HS-27A (cell line): ENCODE measurements around the gene VEGFA.

Source experiments
- DNase-seq: peaks from one replicate; pipeline ENCODE4 v3.0.0-alpha.2; 2012; ENCODE audit warnings: low read depth, missing footprints

Gene VEGFA

DNA sequence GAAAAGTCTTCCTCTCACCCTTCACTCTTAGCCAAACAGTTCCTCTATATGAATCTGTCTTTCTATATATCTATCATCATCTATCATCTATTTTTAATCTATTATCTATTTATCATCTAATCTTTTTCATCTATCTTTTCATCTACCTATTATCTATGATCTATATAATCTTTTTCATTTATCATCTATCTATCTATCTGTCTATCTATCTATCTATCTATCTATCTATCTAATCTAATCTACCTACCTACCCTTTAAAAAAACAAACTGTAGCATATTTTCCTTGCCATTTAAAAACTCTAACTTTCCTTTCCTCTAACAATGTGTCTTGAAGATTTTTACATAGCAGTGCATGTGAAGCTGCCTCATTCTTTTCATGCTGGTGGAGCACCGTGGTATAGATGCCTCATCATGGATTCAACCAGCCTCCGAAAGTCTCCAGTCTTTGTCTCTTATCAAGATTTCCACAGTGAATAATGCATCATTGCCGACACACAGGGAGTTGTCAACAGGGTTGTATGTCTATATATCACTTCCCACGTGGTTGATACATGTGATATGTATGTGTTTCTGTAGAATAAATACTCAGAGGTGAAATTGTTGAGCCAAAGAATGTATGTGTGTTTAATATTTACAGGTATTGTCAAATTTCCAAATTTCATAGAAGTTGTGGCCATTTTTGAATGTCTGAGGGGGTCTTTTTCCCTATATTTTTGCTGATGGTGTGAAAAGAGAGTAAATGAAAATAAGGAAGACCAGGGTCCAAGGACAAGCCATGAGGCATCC is 51.3 kb downstream of the VEGFA start:
- no peak for DNase-seq

- no peak for DNase-seq
Measured at GRCh38 chr6:43823390-43823789, 53.4 kb downstream of the VEGFA start.

- no peak for DNase-seq
Measured at GRCh38 chr6:43823879-43824702, 54.1 kb downstream of the VEGFA start.

DNA sequence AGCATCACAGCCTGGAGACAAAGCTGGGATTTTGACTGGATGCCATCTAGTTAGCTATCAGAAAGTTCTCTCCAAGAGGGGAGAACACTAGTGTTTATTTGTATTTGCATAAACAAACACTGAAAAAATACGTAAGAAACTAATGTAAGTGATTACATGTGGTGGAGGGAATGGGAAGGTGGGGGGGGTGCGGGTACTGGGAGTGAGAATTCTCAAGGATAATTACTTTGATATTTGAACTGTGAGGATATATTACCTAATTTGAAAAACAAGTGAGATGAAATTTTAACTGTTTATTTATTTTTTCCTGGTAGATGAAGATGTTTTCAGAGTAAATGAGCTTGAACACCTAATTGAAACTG is 54.7 kb downstream of the VEGFA start:
- no peak for DNase-seq

DNA sequence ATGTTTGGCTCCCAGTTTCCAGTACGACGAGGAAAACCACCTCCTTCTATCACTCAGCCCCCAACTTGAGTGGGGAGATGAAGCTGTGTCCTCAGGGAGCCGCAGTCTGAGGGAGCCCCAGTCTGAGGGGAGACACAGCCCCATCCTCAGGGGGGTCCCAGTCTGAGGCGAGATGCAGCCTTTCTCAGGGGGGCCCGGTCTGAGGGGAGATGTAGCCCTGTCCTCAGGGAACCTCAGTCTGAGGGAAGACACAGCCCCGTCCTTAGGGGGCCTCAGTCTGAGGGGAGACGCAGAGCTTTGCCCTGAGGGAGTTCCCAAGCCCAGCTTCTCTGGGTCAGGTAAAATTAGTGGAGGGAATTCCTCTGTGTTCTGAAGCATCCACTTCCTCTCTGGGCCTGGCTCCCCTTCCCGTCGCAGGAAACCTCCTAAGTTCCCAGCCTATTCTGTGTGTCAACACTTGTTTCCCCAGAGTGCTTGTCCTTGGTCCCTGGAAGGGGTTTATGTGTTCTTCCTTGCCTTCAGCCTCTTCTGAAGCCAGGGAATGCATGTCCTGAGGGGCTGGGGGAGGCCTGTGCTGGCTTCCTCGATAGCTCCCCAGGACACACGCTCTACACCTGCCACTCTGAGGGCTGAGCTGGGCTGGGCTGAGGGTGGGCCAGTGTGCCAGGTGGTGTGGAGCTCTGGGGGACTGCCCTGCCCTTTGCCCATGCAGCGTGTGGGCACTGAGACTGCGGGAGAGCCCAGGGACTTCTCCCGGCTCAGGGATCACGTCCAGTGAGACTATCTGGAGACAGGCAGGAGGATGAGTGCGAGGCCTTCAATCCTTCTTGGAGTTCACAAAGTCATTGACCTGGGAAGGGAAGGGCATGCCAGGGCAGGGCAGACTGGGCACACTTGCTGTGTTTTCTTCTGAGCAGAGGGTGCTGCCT is 55.4 kb downstream of the VEGFA start:
- DNase-seq: no peak

- no peak for DNase-seq
Measured at GRCh38 chr6:43826730-43827129, 56.7 kb downstream of the VEGFA start.

DNA sequence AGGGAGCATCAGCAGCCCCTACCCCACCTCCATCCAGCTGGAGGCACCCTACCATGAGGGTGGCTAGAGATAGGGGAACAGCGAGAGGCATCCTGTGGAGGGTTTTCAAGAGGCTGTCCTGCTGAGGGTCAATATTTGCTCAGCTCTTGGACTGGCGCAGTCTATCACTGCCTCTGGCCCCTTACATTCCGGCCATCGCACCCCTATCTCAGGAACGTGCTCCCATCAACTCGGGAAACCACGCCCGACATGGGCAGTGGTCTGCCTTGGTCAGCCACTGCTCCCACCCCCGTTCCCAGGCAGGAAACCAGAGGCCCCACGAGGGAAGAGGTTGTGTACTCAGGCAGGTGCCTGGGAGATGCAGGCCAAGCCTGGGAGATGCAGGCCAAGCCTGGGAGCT is 57.9 kb downstream of the VEGFA start:
- DNase-seq: no peak

DNA sequence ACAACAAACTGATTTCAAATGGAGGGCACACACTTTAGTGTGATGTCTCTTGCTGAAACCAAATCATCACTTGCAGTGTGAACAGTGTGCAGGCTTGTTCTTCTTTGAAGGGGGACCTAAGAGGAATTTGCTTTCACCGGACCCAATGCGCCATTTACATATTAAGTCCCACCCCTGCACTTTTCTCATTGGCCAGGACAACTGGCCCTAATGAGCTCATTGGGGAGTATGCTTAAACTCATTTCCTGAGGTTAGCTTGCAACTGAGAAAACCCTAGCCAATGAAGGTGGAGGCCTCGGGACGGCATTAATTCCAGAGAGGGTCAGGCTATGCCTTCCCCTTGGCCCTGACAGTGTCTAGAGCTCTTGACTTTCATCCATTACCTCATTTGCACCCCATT is 58.7 kb downstream of the VEGFA start:
- DNase-seq: no peak

DNA sequence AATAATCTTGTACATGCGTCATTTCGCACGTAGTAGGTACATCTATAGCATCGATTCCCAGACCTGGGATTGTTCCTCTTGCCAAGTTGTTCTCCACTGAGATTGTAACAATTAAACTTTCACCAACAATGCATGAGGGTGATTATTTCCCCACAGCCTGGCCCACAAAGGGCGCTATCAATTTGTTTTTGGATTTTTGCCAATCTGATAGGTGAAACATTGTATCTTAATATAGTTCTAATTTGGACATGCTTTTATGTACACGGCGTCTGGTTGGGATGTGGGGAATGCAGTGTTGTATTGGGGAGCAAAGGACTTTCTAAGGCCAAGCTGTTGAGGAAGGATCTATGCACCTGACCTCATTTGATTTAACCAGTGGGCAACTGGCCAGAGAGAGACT is 59.5 kb downstream of the VEGFA start:
- no peak for DNase-seq

DNA sequence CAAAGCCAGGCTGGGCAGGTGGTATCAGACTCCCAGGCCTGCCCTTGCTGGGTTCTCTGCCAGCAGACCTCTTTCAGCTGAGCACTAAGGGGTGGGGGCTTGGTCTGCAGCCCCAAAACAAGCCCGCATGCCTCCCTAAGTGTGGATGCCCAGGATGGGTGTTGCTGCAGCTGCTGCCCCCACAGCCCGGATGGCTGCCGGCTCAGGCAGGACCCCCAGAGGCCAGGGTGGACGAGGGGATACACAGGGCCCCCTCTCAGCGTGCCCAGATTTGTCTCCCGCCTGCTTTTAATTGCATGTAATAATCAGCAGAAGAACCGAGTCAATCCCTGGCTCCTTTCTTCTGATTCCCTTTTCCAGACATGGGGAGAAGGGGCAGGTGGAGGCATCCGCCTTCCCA is 60.8 kb downstream of the VEGFA start:
- DNase-seq: no peak

DNA sequence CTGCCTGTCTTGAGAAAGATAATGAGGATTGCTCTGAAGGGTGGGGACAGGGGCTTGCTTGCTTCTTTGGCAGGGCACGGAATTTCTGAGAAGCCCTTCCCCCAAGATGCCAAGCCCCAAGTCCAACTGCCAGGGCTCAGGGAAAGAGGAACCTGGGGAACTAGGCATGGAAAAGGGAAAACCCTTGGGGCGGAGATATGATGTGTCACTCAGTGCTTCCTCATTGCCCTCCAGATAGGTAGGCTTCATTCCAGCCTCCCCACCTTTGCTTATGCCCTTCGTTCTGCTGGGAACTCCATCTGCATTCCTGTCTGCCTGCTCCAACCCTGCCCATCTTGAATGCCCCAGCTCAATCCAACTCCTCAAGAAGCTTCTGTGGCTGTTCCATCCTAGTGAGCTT is 61.2 kb downstream of the VEGFA start:
- no peak for DNase-seq

DNA sequence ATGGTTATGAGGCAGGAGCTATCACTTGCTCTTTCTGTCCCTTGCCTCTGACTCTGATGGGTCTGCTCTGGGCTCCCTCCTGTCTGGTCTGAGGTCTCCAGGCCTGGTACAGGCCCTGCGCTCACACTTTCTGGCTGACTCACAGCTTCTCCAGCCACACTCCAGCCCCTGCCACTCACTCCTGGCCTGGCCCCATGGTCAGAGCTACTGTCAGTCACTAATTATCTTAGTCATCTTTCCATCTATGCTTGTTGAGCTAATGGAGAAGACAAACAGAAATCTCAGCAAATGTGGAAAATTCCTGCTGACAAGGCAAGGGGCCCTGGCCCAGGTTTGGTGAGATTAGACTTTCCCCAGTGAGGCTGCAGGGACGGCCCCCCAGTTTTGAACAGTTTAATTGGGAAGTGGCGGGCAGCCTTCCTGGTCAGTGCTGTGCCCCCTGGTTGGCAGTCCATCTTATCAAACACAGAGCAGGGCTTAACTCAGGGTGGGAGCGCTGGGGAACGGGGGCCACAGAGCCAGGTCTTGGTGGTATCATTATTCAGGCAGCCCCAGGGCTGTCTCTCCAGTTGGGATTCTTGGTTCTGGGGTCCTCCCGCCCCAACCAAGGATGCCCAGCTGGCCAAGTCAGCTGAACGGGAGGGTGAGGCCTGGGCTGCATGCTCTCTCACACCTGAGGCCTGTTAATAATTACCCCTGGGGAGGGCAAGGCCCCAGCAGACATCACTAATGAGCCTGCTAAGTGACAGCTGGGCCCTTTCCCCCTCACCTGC is 63.4 kb downstream of the VEGFA start:
- no peak for DNase-seq

DNA sequence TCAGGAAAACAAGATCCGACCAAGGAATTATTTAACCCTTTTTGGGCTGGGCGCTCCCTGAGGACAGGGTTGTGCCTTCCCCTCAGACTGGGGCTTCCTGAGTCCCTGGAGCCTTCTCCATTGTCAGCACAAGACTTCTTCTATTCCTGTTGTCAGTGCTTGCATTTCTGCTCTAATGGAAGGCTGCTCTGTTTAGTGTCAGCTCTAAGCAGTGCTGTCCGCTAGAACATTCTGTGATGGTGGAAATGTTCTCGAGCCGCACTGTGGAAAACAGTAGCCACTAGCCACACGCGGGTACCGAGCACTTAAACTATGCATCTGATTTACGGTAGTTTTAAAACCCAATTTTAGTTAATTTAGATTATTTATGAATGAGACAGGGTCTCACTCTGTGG is 64.0 kb downstream of the VEGFA start:
- DNase-seq: no peak

DNA sequence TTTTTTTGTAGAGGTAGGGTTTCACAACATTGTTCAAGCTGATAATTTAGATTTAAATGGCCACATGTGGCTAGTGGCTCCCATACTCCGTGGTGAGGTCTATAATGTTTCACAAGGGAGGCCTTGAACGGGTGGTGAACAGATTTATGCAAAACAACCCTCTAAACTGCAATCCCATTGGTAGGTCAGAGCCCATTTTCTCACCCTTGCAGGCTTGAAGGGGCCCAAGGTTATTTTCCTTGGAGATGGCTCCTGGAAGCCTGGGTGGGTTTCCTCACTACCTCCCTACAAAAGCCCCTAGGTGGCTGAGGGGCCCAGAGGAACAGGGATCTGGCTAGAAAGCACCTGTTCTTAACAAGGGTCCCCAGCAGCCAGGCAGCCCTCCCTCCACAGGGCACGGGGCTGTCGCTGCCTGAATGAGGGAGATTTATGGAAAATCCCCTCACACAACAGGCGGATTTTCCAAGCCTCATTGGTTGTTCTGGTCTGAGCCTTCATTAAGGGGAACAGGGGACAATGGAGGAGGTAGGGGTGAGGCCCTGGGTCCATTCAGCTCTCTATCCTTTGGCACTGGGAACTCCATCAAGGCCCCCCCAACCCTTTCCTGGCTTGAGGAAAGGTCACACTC is 64.6 kb downstream of the VEGFA start:
- DNase-seq: no peak

DNA sequence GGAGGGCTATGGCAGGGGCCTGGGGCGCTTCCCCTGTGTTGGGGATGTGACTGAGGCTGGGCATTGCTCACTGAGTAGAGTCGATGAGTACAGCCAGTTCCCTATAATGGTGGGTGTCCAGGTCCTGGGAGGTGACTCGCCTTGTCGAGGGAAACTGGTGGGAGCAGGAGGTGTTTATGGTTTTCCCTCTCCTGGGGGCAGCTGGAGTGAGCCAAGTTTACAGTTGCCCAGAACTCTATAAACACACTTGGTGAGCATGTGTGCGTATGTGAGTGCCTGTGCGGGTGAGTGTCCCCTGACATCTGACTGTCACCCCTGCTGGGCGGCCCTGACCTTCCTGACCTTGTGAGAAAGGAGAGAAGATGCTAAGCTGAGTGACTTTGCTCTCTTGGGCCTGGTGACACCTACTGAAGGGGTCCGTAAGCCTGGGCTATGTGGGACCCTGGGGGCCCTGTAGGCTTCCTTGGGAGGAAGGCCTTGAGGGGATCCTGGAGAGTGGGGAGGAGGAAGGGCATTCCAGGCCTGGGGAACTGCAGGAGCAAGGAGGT is 65.9 kb downstream of the VEGFA start:
- DNase-seq: no peak
